Lung (tissue), 12 donors: ENCODE data around the gene KRTAP5-6. TPM values are rescaled to one million over a fixed set of nuclear protein-coding genes. Genes with fewer than 3 reads are reported as not detected.
A peak's percentile ranks its signal among the peaks of the same experiment; 100 is the strongest.
"Not testable (repeated sequence)": the region's sequence is repeated elsewhere in the genome, so short reads cannot be mapped to it uniquely, and the experiment has no call there.

Experiments used
- ATAC-seq: fragments of 200-7000 bp; cut with Tn5 transposase; one replicate; pipeline ENCODE4 v1.9.1; 2020; ENCODE audit warnings: moderate number of reproducible peaks; ENCODE audit not compliant: insufficient read depth, low FRiP score
- DNase-seq, 3 donors: peaks; one replicate each; pipeline ENCODE4 v3.0.0-alpha.2; 2013 to 2017
- H3K27ac ChIP-seq, 2 donors: one replicate each; pipeline ENCODE4 v1.5.1; 2013; ENCODE audit warnings: mild to moderate bottlenecking in 2 of 2, moderate library complexity in 2 of 2, control low read depth in 1 of 2, inconsistent platforms in 1 of 2, low read depth in 1 of 2, low read length in 1 of 2
- H3K27me3 ChIP-seq, 3 donors: one replicate each; pipeline ENCODE4 v1.5.1; 2013; ENCODE audit warnings: low read length in 2 of 3; ENCODE audit not compliant: control insufficient read depth in 3 of 3, insufficient read depth in 3 of 3
- H3K36me3 ChIP-seq, 4 donors: one replicate each; pipeline ENCODE4 v1.5.1; 2013; ENCODE audit warnings: low read length in 4 of 4, mild to moderate bottlenecking in 1 of 4, moderate library complexity in 1 of 4; ENCODE audit not compliant: control insufficient read depth in 4 of 4, insufficient read depth in 4 of 4
- H3K4me1 ChIP-seq, 5 donors: one replicate each; pipeline ENCODE4 v1.5.1; 2013; ENCODE audit warnings: low read length in 5 of 5, mild to moderate bottlenecking in 2 of 5, moderate library complexity in 1 of 5; ENCODE audit not compliant: control insufficient read depth in 5 of 5, insufficient read depth in 5 of 5
- H3K4me3 ChIP-seq: one replicate; pipeline ENCODE4 v1.5.1; 2013; ENCODE audit warnings: mild to moderate bottlenecking, control low read depth, moderate library complexity
- H3K9ac ChIP-seq, 2 donors: one replicate each; pipeline ENCODE4 v1.5.1; 2013; ENCODE audit warnings: low read length in 2 of 2, control low read depth in 1 of 2; ENCODE audit not compliant: insufficient read depth in 1 of 2
- H3K9me3 ChIP-seq, 4 donors: one replicate each; pipeline ENCODE4 v1.5.1; 2013; ENCODE audit warnings: low read length in 3 of 4, mild to moderate bottlenecking in 1 of 4, moderate library complexity in 1 of 4; ENCODE audit not compliant: control insufficient read depth in 4 of 4, insufficient read depth in 3 of 4
- CTCF ChIP-seq: IDR thresholded peaks from 2 replicates; pipeline ENCODE4 v1.5.1; 2012; ENCODE audit warnings: mild to moderate bottlenecking; ENCODE audit errors: control extremely low read depth, extremely low read depth
- WGBS, 2 donors: extraction: QIAGEN DNeasy Blood & Tissue Kit; methylation state at CpG; one replicate each; pipeline ENCODE4 v1.1.7; 2013; 5-methylcytosine and 5-hydroxymethylcytosine counted together
- polyA plus RNA-seq, 2 donors: library from polyadenylated mRNA; stranded (reverse); fragments of 200-250 nt; gene quantifications; one replicate each; pipeline ENCODE4 v1.2.1, GENCODE V29; 2013
- total RNA-seq, 2 donors: library from RNA; depleted of rRNA in 1 of 2; stranded (reverse); fragments of >200 nt in 1 of 2; gene quantifications; one replicate each; pipeline ENCODE4 v1.2.1, GENCODE V29; 2014 to 2021
- donor health status: control.
- donor health status: control.
- donor health status: Bipolar disorder and iron deficiency.
- donor health status: healthy.
- donor health status: DM: yes; HTN: yes; CAD: no.

Gene KRTAP5-6
- total and polyA plus RNA-seq, 4 donors: not detected

- peaks cover 0 to 5% (median 0%) of the 10 kb centered on the region in 4 donors for H3K9me3 ChIP-seq
- no peak overlapping the region for H3K9ac ChIP-seq
- no peak for ATAC-seq
- WGBS, 2 donors: 44 to 68% methylated on average over 21 of the region's 21 CpGs
- H3K4me1 ChIP-seq: peaks cover 0 to 29% (median 6%) of the 10 kb centered on the region in 5 donors
- peak; percentile 60 to 79 (median 73) for DNase-seq
- no peak overlapping the region for H3K27ac ChIP-seq
- no peak overlapping the region for H3K4me3 ChIP-seq
- H3K27me3 ChIP-seq: peaks cover 0 to 6% (median 0%) of the 10 kb centered on the region in 3 donors
- TF ChIP-seq CTCF: no peak
- no peaks in the 10 kb centered on the region for H3K36me3 ChIP-seq
These were observed 27.3 kb upstream of the KRTAP5-6 start for GRCh38 chr11:1669546-1670218.

GRCh38 chr11:1670457-1670856 is 26.5 kb upstream of the KRTAP5-6 start:
- H3K27ac ChIP-seq, H3K36me3 ChIP-seq, H3K4me3 ChIP-seq, DNase-seq, H3K9me3 ChIP-seq, H3K27me3 ChIP-seq, ATAC-seq, H3K9ac ChIP-seq: not testable (repeated sequence)
- 92 to 93% methylated on average over 1 of the region's 1 CpG for WGBS, 2 donors
- peaks cover 0 to 32% (median 6%) of the 10 kb centered on the region in 5 donors for H3K4me1 ChIP-seq

GRCh38 chr11:1670905-1671371 is 26.1 kb upstream of the KRTAP5-6 start:
- Histone ChIP-seq H3K27me3 (peaks cover 0 to 6% (median 0%) of the 10 kb centered on the region in 3 donors), H3K9ac (no peak overlapping the region), H3K4me3 (no peak overlapping the region), H3K4me1 (peaks cover 0 to 32% (median 6%) of the 10 kb centered on the region in 5 donors), H3K27ac (no peak overlapping the region), H3K9me3 (peaks cover 0 to 5% (median 0%) of the 10 kb centered on the region in 4 donors), H3K36me3 (no peaks in the 10 kb centered on the region)
- no peak for ATAC-seq
- peak in 1 of 3 donors; percentile 4 for DNase-seq
- no peak for TF ChIP-seq CTCF
- 81 to 93% methylated on average over 11 of the region's 11 CpGs for WGBS, 2 donors

DNA sequence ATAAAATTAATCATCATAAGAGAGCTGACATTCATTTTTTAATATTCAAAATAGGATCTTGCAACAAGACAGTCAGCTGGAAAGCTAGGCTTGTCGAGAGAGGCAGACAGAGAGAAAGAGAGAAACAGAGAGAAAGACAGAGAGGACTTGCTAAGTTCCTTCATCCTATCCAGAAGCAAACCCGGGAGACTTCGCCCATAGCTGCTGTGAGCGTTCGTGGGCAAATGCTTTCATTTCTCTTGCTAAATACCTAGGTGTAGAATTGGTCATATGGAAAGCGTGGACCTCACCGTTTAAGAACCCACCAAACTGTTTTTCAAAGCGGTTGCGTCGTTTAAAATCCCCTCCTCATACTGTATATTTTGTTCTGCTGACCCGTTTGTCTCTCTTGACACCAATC is 25.3 kb upstream of the KRTAP5-6 start:
- 79 to 86% methylated on average over 11 of the region's 11 CpGs for WGBS, 2 donors
- no peak for DNase-seq

More for the DNA sequence above, 25.3 kb upstream of the KRTAP5-6 start:
- H3K9me3 ChIP-seq: peaks cover 0 to 5% (median 0%) of the 10 kb centered on the region in 4 donors
- no peak overlapping the region for H3K9ac ChIP-seq
- peaks cover 0 to 32% (median 6%) of the 10 kb centered on the region in 5 donors for H3K4me1 ChIP-seq
- no peak for ATAC-seq
- no peak for TF ChIP-seq CTCF
- H3K4me3 ChIP-seq: no peak overlapping the region
- peaks cover 0 to 6% (median 0%) of the 10 kb centered on the region in 3 donors for H3K27me3 ChIP-seq
- H3K27ac ChIP-seq: no peak overlapping the region
- H3K36me3 ChIP-seq: no peaks in the 10 kb centered on the region
